Upper lobe of left lung (tissue), 4 donors: ENCODE data around the gene NSD1.

Source experiments
- CTCF ChIP-seq, 6 experiments: fragments of 450-650 bp in 4 of 6; fragments of 200-600 bp in 2 of 6; sonication (generic) in 2 of 6; IDR thresholded peaks; one replicate each; pipeline ENCODE4 v1.5.1; 2016 to 2019; ENCODE audit warnings: antibody characterized with exemption in 6 of 6
- EP300 ChIP-seq, 4 donors: sonication (generic); formaldehyde crosslinking; IDR thresholded peaks; one replicate each; pipeline ENCODE4 v1.5.1; 2017; ENCODE audit warnings: antibody characterized with exemption in 4 of 4, control low read depth in 2 of 4
- POLR2A ChIP-seq, 4 donors: fragments of 450-650 bp; IDR thresholded peaks; one replicate each; pipeline ENCODE4 v1.5.1; 2016 to 2017; ENCODE audit warnings: antibody characterized with exemption in 4 of 4, mild to moderate bottlenecking in 2 of 4
- POLR2AphosphoS5 ChIP-seq, 2 donors: sonication (generic); formaldehyde crosslinking; IDR thresholded peaks; one replicate each; pipeline ENCODE4 v1.5.1; 2017; ENCODE audit warnings: antibody characterized with exemption in 2 of 2

- TF ChIP-seq POLR2A (IDR thresholded peaks at IDR 0.05) (no peak), CTCF (IDR thresholded peaks at IDR 0.05) (no peak), EP300 (IDR thresholded peaks at IDR 0.05) (no peak), POLR2AphosphoS5 (IDR thresholded peaks at IDR 0.05) (no peak)
These were observed 40.4 kb upstream of the NSD1 start for GRCh38 chr5:177093082-177093712.
